ENCODE results near the gene ELF2.
A peak's percentile ranks its signal among the peaks of the same experiment; 100 is the strongest.
"Not testable (repeated sequence)": the region's sequence is repeated elsewhere in the genome, so short reads cannot be mapped to it uniquely, and the experiment has no call there.

Gene ELF2

DNA sequence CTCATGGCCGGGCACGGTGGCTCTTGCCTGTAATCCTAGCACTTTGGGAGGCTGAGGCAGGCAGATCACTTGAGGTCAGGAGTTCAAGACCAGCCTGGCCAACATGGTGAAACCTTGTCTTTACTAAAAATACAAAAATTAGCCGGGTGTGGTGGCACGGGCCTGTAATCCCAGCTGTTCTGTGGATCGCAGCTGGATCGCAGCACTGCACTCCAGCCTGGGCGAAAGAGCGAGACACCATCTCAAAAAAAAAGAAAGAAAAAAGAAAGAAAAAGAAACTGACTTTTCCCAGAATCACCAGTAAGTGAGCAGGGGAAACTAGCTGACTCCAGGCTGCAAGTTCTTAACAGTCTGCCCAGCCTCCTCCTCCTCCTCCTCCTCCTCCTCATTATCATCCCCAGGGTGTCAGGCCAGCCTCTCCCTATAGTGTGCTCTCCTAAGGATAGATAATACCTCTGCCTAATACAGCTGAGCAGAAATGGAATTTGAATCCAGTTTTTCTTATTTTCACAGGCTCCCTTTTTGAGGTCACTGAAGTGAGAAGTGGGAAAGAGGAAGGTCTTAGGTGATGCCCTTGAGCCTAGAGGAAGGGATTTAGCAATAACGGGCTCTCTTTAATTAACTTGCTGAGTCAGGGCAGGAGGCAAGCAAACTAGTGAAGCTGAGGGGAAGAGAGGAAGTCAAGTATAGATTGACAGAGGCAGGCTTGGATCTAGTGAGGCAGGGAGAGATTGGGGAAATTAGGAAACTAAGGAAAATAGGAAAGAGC is 11.8 kb upstream of the ELF2 start:
- DNase-seq (ENCODE audit: low read depth): no peak

DNA sequence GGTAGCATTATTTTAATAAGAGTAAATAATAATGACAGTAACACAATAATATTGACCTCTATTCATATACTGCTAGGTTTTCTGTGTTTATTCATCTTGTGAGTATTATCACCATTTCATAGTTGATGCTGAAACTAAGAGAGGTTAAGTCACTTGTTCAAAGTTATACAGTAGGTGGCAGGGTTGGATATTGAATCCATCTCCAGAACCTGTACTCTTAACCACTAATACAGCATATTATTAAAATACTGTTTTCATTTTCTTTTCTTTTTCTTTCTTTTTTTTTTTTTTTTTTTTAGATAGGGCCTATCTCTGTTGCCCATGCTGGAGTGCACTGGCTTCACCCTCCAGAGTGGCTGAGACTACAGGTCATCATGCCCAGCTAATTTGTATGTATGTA is 7.1 kb upstream of the ELF2 start:
- no peak for DNase-seq (ENCODE audit: low read depth)

DNA sequence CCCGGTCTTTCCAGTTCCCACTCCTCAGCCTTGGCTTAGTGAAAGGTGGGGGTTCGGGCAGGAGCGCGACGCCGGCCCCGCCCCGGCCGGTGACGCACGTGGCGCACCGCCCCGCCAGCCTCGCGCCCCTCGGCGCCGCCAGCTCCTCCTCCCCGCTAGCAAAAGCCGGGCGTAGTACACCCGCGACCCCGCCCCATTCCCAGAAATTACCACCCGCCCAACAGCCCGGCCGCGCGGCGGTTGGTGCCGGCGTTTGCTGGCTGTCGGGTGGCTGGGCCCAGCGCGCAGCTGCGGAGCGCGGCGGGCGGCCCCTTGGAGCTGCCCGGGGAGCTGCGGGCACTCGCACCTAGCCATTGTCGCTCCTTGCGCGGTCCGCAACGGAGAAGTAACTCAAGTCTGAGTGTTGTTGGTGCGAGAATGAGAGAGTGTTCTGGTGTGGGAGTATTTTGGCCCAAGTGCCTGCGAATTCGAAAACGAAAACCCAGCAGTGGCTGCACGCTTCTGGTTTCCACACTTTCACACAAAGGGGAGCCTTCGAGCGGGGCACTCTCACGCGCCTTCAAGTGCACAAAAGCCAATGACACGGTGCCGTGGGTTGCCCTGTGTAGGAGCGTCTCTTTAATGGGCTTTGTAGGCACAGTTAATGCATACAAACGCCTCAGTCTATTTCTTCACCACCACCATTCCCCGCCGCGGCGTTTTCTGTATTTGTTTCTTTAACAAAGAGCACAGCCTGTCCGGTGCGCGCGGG is 1.0 kb upstream of the ELF2 start:
- peak; percentile 88 for DNase-seq (ENCODE audit: low read depth)

DNA sequence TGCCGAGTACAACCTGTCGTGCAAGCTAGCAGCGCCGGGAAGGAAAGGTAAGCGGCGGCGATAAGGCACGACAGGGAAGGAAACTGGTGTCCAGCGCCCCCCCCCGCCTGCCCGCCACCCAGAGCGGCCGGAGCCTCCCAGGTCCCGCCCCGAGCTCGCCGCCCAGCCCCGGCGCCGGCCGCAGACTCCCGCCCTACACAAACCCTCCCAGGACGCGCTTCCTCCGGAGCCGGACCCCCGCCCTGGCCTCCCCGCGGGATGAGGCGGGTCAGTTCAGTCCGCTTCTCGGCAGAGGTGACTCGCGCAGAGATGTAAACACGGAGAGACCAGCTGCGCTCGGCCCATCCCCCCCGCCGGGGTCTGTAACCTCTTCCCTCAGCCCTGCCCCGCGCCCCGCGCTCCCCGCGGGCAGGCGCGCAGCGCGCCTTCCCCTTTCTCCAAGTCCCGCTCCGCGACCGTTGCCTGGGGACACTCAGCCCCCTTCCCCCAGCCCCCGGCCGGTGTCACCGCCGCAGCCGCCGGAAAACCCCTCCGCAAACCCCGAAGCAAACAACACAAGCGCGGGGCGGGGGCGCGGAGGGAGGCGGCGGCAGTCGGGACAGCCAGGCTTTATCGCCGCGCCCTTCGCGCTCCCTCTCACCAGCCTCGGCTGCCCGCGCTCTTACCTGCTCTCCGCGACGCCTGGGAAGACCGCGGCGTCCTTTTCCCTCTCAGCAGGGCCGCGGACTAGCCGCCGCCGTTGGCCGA is 543 bp downstream of the ELF2 start:
- DNase-seq (ENCODE audit: low read depth): peak; percentile 57

DNA sequence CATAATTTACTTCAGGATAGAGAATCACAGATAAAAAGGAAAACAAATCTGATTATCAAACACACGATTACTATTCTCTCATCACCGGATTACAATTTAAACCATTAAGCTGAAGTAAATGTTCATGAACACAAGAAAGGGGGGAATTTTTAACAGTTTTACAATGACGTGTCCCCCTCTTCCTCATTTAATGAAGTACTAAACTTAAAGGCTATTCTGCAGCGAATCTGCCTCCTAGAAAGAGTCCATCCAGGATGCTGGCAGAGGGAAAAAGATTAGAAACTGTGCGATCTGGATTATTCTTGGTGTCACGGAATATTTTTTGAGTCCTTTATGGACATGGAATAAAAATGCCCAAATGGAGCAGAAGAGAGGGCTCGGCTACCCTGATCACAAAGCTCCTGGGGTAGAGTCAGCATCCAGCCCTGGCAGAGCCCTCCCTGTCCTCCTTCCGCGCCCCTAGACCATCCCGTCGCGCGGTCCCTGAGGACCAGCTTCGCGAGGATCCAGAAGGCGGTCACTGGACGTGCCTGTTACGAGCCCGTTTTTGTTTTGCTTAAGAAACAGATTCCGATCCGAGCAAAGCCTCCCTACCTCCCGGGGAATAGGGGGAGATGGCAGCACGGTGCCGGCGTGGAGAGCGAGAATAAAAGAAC is 1.2 kb downstream of the ELF2 start:
- DNase-seq (ENCODE audit: low read depth): no peak

DNA sequence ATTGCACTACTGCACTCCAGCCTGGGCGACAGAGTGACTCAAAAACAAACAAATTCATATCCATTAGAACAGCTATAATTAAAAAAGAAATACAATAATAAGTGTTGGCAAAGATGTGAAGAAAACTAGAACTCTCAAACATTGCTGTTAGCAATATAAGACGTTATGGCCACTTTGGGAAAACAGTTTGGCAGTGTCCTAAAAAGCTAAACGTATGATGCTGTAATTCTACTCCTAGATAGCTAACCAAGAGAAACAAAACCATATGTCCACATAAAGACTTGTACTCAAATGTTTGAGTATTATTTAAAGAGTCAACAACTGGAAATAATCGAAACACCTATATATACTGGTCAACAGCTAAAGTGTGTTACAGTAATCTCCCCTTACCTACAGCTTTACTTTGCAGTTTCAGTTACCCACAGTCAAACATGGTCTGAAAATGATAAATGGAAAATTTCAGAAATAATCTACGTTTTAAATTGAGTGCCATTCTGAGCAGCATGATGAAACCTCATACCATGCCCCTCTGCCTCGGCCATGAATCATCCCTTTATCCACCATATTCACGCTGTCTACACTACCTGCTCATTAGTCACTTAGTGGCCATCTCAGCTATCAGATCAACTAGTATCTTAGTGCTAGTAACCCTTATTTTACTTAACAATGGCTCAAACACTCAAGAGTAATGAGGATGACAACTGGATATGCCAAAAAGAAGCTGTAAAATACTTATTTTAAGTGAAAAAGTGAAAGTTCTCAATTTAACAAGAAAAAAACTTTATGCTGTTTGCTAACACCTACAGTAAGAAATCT is 4.9 kb downstream of the ELF2 start:
- no peak for DNase-seq (ENCODE audit: low read depth)

DNA sequence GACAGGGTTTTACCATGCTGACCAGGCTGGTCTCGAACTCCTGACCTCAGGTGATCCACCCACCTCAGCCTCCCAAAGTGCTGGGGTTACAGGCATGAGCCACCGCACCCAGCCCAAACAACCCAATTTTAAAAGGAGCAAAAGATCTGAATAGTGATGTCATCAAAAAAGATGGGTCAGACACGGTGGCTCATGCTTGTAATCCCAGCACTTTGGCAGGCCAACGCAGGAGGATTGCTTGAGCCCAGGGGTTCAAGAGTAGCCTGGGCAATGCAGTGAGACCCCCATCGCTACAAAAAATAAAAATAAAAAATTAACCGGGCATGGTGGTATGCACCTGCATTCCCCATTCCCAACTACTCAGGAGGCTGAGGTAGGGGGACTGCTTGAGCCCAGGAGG is 6.1 kb downstream of the ELF2 start:
- DNase-seq (ENCODE audit: low read depth): no peak

DNA sequence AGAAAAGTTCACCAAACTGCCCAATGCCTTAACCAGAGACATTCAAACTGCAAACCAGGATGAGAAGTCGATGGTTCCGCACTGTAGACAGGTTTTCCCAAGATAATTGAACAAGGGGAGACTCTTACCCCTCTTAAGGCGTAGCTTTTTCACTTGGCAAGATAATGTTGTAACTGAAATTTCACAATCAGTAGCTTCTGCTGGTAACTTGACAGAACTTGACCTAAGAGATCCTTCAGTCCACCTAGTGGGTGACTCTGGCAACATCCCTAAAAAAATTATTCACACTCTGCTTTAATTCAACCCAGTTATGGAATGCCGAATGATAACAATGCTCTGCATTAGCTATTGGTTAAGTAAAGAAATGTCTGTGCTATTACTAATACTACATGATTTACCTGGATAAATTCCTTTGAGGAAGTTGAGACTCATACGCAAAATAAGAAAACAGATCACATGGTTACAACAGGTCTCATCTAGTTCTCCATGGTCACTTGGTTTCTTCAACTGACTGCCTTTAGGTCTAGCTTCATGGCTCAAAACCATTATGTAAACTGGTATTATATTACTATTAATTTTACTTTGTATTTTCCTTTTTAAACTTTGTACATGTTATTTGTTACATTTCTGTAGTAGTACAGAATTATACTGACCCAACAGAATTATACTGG is 9.1 kb downstream of the ELF2 start:
- no peak for DNase-seq (ENCODE audit: low read depth)

DNA sequence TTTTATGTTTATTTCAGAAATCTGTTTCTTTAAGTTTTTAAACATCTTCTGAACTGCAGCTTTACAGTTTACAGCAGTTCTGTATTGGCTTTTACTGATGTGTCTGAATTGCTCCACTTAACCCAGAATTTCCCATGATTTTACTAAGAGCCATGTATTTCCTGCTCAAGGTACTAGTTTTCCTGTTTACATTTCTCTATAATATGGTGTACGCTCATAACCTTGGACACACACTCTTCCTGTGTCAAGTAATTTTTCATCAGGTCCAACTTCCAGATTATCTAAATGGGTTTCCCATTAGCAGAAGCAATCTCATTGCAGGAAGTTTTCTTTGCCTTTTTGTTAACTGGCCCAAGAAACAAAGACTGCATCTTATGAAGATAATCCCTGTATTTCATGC is 12.3 kb downstream of the ELF2 start:
- no peak for DNase-seq (ENCODE audit: low read depth)

DNA sequence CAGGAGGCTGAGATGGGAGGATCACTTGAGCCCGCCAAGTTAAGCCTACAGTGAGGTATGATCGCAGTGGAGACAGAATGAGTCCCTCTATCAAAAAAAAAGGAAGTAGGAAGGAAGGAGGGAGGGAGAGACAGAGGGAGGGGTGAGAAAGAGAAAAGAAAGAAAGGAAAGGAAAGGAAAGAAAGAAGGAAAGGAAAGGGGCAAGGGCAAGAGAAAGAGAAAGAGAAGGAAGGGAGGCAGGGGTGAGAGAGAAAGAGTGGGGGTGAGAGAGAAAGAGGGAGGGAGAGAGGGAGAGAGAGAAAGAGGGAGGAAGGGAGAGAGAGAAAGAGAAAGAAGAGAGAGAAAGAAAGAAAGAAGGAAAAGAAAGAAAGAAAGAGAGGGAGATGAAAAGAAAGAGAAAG is 13.2 kb downstream of the ELF2 start:
- no peak for DNase-seq (ENCODE audit: low read depth)

DNA sequence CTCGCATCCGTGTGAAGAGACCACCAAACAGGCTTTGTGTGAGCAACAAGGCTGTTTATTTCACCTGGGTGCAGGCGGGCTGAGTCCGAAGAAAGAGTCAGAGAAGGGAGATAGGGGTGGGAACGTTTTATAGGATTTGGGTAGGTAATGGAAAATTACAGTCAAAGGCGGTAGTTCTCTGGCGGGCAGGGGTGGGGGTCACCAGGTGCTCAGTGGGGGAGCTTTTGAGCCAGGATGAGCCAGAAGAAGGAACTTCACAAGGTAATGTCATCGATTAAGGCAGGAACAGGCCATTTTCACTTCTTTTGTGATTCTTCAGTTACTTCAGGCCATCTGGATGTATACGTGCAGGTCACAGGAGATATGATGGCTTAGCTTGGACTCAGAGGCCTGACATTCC is 19.0 kb downstream of the ELF2 start:
- not testable (repeated sequence) for DNase-seq (ENCODE audit: low read depth)

DNA sequence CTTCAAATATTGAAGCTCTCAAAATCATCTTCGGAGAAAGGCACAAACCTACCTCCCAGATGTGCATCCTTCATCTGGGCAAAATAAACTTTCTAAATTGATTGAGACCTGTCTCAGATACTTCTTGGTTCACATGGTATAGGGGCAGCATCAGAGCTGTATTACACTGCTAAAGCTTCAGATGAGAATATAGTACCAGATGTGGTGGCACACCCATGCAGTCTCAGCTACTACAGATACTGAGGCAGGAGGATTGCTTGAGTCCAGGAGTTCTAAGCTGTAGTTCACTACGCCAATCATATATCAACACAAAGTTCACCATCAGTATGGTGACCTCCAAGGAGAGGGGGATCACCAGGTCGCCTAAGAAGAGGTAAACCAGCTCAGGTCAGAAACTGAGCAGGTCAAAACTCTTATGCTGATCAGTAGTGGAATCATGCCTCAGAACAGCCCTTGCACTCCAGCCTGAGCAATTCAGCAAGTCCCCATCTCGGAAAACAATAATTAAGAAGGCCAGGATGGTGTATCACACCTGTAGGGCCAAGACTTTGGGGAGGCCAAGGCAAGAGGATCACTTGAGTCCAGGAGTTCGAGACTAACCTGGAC is 22.0 kb downstream of the ELF2 start:
- no peak for DNase-seq (ENCODE audit: low read depth)

DNA sequence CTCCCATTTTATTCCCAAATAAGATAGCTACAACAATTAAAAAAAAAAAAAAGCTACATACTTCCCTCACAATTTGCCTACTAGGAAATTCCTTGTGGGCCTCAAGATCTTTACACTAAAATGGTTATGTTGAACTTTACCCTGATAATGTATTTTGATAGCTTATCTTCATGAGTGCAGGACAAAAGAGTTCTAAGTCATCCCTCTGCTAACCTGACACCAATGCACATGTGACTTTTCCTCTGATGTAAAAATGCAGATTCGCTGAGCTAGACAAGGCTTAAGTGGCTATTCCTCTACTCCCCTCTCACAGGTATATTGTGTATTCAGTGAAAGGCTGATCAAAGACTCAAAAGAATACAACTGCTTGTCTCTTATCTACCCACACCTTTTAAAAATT is 22.5 kb downstream of the ELF2 start:
- DNase-seq (ENCODE audit: low read depth): no peak

DNA sequence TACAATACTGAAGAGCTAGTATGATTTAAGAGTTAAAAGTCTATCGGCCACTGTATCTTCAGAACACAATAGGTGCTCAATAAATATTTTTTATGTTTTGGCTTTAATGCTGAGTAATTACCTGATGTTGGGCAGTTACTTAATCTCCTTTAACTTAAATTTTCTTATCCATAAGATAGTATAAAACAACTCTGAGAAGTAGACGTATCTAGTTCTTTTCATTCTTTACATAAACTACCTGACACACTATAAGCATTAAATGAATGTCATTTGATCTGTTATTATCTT is 22.9 kb downstream of the ELF2 start:
- DNase-seq (ENCODE audit: low read depth): no peak

DNA sequence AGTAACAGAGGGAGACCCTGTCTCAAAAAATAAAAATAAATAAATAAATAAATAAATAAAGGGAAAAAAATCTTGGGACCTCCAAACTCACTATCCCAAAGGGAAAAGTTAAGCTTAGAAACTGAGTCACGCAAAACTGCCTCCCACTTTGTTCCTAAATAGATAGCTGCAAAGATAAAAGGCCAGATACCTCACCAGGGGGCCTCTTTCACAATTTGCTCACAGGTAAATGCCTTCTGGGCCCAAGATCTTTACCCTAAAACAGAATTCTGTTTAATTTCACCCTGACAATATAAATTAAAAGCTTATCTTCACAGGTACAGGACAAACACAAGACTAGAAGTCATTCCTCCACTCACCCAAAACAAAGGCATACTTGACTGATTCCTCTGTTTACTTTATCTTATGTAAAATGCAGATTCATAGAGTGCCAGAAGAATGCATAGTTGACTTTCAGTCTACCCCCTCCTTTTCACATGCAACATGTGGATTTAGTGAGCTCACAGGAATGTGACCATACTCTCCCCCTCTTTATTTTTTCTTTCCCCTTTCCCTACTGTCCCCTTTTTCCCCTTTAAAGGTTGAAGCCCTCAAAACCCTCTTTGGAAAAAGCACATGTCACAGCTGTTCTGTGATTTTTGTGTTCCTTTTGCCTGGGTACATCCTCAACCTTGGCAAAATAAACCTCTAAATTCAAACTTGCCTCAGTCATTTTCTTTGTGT is 23.4 kb downstream of the ELF2 start:
- no peak for DNase-seq (ENCODE audit: low read depth)

DNA sequence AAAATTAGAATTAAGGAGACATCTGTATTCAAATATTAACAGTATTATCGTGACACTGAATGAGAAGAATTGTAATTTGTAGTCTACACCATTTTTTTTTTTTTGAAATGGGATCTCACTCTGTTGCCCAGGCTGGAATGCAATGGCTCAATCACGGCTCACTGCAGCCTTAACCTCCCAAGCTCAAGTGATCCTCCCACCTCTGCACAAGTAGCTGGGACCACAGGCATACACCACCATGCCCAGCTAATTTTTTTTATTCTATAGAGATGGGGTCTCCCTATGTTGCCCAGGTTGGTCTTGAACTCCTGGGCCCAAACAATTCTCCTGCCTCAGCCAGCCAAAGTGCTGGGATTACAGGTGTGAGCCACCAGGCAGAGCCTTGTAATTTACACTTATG is 24.8 kb downstream of the ELF2 start:
- no peak for DNase-seq (ENCODE audit: low read depth)

DNA sequence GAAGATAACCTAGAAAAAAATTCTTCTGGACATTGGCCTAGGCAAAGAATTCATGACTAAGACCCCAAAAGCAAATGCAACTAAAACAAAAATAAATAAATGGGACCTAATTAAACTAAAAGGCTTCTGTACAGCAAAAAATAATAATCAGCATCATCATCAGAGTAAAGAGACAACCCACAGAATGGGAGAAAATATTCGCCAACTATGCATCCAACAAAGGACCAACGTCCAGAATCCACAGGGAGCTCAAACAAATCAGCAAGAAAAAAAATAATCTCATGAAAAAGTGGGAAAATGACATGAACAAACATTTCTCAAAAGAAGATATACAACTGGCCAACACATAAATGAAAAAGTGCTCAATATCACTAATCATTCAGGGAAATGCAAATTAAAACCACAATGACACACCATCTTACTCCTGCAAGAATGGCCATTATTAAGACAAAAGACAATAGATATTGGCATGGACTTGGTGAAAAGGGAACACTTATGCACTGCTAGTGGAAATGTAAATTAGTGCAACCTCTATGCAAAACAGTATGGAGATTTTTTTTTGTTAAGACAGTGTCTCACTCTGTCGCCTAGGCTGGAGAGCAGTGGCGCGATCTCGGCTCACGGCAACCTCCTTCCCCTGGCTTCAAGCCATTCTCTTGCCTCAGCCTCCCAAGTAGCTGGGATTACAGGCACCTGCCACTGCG is 29.9 kb downstream of the ELF2 start:
- DNase-seq (ENCODE audit: low read depth): no peak

DNA sequence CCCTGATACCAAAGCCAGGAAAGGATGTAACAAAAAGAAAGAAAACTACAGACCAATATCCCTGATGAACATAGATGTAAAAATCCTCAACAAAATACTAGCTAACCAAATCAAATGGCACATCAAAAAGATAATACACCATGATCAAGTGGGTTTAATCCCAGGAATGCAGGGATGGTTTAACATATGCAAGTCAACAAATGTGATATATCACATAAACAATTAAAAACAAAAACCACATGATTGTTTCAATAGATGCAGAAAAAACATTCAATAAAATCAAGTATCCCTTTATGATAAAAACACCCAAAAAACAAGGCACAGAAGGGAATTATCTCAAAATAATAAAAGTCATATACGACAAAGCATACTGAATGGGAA is 31.5 kb downstream of the ELF2 start:
- no peak for DNase-seq (ENCODE audit: low read depth)

DNA sequence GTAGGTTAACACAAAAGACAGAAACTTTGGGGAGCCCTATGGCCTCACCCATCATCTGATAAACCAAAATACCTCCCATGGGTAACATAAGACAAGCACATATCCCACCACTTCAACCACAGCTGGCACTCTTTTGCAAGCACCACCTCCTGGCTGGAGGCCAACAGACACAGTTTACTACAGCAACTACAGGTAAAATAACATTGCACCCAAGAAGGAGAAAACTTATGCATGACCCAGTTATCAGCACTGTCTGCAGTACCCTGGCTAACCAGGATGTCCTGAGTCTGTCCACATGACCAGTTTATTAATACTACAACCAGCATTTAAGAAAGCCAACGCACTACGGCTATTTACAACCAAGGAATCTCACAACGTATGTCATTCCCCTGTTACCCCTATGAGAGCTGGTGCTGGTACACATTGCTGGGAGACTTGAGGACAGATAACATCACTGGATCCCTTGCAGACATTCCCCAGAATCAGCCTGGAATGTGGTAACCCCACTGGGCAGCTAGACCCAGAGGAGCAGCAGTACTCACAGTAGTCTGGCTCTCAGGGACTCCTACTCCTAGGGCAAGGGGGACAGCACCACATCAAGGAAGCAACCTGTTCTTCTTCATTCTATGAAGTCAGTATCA is 32.0 kb downstream of the ELF2 start:
- DNase-seq (ENCODE audit: low read depth): no peak
